ENCODE results near the gene SLC4A5.

Gene SLC4A5

GRCh38 chr2:74307720-74308119, 35.5 kb downstream of the SLC4A5 start:
- DNase-seq, result no peak

- DNase-seq, result no peak
Observed at GRCh38 chr2:74304332-74305148, 38.7 kb downstream of the SLC4A5 start.

- no peak for DNase-seq
Observed at GRCh38 chr2:74302865-74303264, 40.4 kb downstream of the SLC4A5 start.

- DNase-seq, result no peak
Observed at GRCh38 chr2:74301262-74301661, 42.0 kb downstream of the SLC4A5 start.

- DNase-seq, result no peak
Observed at GRCh38 chr2:74300506-74300905, 42.7 kb downstream of the SLC4A5 start.

GRCh38 chr2:74297950-74298349, 45.3 kb downstream of the SLC4A5 start:
- no peak for DNase-seq

GRCh38 chr2:74297391-74297790, 45.8 kb downstream of the SLC4A5 start:
- no peak for DNase-seq

- no peak for DNase-seq
Observed at GRCh38 chr2:74293191-74293991, 49.8 kb downstream of the SLC4A5 start.

- no peak for DNase-seq
Observed at GRCh38 chr2:74292751-74293150, 50.5 kb downstream of the SLC4A5 start.

GRCh38 chr2:74291886-74292621, 51.2 kb downstream of the SLC4A5 start:
- DNase-seq, result no peak

- DNase-seq, result no peak
Observed at GRCh38 chr2:74291218-74291544, 52.0 kb downstream of the SLC4A5 start.

GRCh38 chr2:74290466-74291217, 52.6 kb downstream of the SLC4A5 start:
- DNase-seq, result no peak

GRCh38 chr2:74290066-74290465, 53.1 kb downstream of the SLC4A5 start:
- no peak for DNase-seq

GRCh38 chr2:74286725-74287124, 56.5 kb downstream of the SLC4A5 start:
- no peak for DNase-seq

- DNase-seq, result no peak
Observed at GRCh38 chr2:74281141-74281975, 61.9 kb downstream of the SLC4A5 start.

- no peak for DNase-seq
Observed at GRCh38 chr2:74278694-74279093, 64.5 kb downstream of the SLC4A5 start.

- DNase-seq, result no peak
Observed at GRCh38 chr2:74278176-74278575, 65.0 kb downstream of the SLC4A5 start.

- no peak for DNase-seq
Observed at GRCh38 chr2:74275228-74275627, 68.0 kb downstream of the SLC4A5 start.

GRCh38 chr2:74269667-74270066, 73.5 kb downstream of the SLC4A5 start:
- DNase-seq, result no peak

GRCh38 chr2:74267068-74267467, 76.1 kb downstream of the SLC4A5 start:
- no peak for DNase-seq

GRCh38 chr2:74264281-74264680, 78.9 kb downstream of the SLC4A5 start:
- DNase-seq, result no peak

GRCh38 chr2:74262681-74263080, 80.5 kb downstream of the SLC4A5 start:
- DNase-seq, result no peak
